Uterus (tissue), 2 donors: Measurements from ENCODE around the gene KIF1B.

Experiments
- CTCF ChIP-seq, 4 experiments: fragments of 200-600 bp in 2 of 4; fragments of 450-650 bp in 2 of 4; sonication (generic) in 2 of 4; IDR thresholded peaks; one replicate each; pipeline ENCODE4 v1.5.1; 2016 to 2019; ENCODE audit warnings: antibody characterized with exemption in 4 of 4, mild to moderate bottlenecking in 2 of 4, moderate library complexity in 1 of 4
- POLR2A ChIP-seq, 2 donors: fragments of 450-650 bp; IDR thresholded peaks; one replicate each; pipeline ENCODE4 v1.6.1; 2016; ENCODE audit warnings: antibody characterized with exemption in 2 of 2, mild to moderate bottlenecking in 1 of 2, moderate library complexity in 1 of 2

DNA sequence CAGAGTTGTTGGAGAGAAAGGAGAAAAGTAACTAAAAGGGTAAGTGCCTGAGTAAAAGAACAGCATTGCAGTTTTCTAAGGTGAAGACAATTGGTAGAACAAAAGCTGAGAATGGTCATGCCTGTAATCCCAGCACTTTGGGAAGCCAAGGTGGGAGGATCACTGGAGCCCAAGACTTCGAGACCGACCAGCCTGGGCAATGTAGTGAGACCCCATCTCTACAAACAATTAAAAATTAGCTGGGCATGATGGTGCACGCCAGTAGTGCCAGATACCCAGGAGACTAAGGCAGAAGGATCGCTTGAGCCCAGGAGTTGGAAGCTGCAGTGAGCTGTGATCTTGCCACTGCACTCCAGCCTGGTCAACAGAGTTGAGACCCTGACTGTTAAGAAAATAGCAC, 173.3 kb downstream of the KIF1B start:
- TF ChIP-seq CTCF (IDR thresholded peaks at IDR 0.05) (no peak), POLR2A (IDR thresholded peaks at IDR 0.05) (no peak)
